ENCODE data around the gene CGREF1.

Gene CGREF1

GRCh38 chr2:27095745-27096651 is 22.9 kb downstream of the CGREF1 start:
- no peaks in the 10 kb centered on the region for H3K36me3 ChIP-seq (ENCODE audit: low read depth)
- H3K27me3 ChIP-seq (ENCODE audit: insufficient read depth, poor library complexity, severe bottlenecking): no peaks in the 10 kb centered on the region
- TF ChIP-seq CTCF (IDR thresholded peaks at IDR 0.05; ENCODE audit: poor library complexity, severe bottlenecking): no peak
- ATAC-seq (ENCODE audit: low read depth) (peak; percentile 69), DNase-seq (ENCODE audit: low spot score) (no peak)
- H3K4me3 ChIP-seq (ENCODE audit: severe bottlenecking): no peak overlapping the region
- no peak overlapping the region for H3K27ac ChIP-seq (ENCODE audit: poor library complexity, severe bottlenecking)
- no peaks in the 10 kb centered on the region for H3K4me1 ChIP-seq (ENCODE audit: insufficient read depth, poor library complexity, severe bottlenecking)
- H3K9me3 ChIP-seq (ENCODE audit: severe bottlenecking): no peaks in the 10 kb centered on the region

DNA sequence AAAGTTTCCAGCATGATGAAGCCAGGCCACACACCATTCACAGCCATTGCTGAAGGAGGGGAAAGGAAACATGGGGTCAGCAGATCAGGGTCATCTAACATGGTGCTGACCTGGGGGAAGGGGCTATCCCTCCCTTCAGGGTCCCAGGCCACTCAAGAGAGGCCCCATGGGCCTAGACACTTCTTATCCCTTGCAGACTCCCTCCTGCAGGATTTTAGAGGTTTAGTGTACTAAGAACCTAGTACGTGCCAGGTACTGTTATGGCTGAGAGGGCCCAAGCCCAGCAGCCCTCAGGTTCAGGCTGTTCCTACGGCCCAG is 23.5 kb downstream of the CGREF1 start:
- no peak for TF ChIP-seq CTCF (IDR thresholded peaks at IDR 0.05; ENCODE audit: poor library complexity, severe bottlenecking)
- Histone ChIP-seq H3K4me1 (ENCODE audit: insufficient read depth, poor library complexity, severe bottlenecking) (no peaks in the 10 kb centered on the region), H3K36me3 (ENCODE audit: low read depth) (no peaks in the 10 kb centered on the region), H3K9me3 (ENCODE audit: severe bottlenecking) (no peaks in the 10 kb centered on the region), H3K27ac (ENCODE audit: poor library complexity, severe bottlenecking) (no peak overlapping the region), H3K4me3 (ENCODE audit: severe bottlenecking) (no peak overlapping the region), H3K27me3 (ENCODE audit: insufficient read depth, poor library complexity, severe bottlenecking) (no peaks in the 10 kb centered on the region)
- DNase-seq (ENCODE audit: low spot score) (no peak), ATAC-seq (ENCODE audit: low read depth) (no peak)

GRCh38 chr2:27094353-27094984 is 24.5 kb downstream of the CGREF1 start:
- TF ChIP-seq CTCF (IDR thresholded peaks at IDR 0.05; ENCODE audit: poor library complexity, severe bottlenecking): no peak
- no peak for DNase-seq (ENCODE audit: low spot score)
- no peak overlapping the region for H3K27ac ChIP-seq (ENCODE audit: poor library complexity, severe bottlenecking)
- ATAC-seq (ENCODE audit: low read depth): no peak
- no peaks in the 10 kb centered on the region for H3K27me3 ChIP-seq (ENCODE audit: insufficient read depth, poor library complexity, severe bottlenecking)
- H3K4me1 ChIP-seq (ENCODE audit: insufficient read depth, poor library complexity, severe bottlenecking): no peaks in the 10 kb centered on the region
- H3K36me3 ChIP-seq (ENCODE audit: low read depth): no peaks in the 10 kb centered on the region
- no peak overlapping the region for H3K4me3 ChIP-seq (ENCODE audit: severe bottlenecking)
- no peaks in the 10 kb centered on the region for H3K9me3 ChIP-seq (ENCODE audit: severe bottlenecking)

DNA sequence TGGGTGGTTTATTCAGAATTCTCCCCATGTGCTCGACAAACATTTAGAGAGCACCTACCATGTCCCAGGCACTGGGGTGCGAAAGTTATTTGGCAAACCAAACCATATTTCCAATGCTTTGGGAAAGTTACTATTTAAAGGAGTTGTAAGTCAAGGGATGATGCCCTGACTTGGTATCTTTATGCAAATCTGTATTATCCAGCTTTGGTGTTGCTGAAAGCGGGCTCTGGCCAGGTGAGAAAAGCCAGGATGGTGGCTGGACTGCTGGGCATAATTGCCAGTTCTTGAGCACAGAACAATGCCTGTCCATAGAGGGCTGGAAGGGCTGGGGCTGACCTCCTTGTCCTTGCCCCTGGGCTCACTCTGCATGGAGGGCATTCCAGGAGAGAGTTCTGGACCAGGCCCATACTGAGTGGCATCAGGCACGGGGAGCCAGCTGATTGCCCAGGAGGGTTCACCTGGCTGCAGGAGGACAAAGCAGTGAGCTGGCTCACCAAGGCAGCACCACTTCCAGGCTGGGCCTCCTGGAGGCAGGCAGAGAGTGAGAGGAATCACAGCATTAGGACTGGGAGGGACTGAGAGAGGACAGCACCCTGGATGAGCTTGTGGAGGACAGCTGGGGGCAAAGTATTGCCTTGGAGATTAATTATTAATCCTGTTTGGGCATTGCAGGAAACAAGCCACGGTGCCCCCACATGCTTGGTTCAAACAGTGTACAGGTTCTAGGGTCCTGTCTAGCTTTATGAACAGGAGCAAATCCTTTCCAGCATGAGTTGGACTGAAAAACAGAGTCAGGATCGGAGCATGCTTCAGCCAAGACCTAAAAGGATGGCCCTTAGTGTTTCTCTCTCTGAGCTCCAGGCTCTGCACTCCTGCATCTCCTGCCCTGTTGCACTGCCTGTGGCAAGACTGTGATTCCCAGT is 25.2 kb downstream of the CGREF1 start:
- Histone ChIP-seq H3K9me3 (ENCODE audit: severe bottlenecking) (no peaks in the 10 kb centered on the region), H3K4me3 (ENCODE audit: severe bottlenecking) (no peak overlapping the region), H3K27me3 (ENCODE audit: insufficient read depth, poor library complexity, severe bottlenecking) (no peaks in the 10 kb centered on the region), H3K36me3 (ENCODE audit: low read depth) (no peaks in the 10 kb centered on the region), H3K27ac (ENCODE audit: poor library complexity, severe bottlenecking) (no peak overlapping the region), H3K4me1 (ENCODE audit: insufficient read depth, poor library complexity, severe bottlenecking) (no peaks in the 10 kb centered on the region)
- TF ChIP-seq CTCF (IDR thresholded peaks at IDR 0.05; ENCODE audit: poor library complexity, severe bottlenecking): no peak
- DNase-seq (ENCODE audit: low spot score) (no peak), ATAC-seq (ENCODE audit: low read depth) (no peak)

Measured in RWPE2 (cell line).